Esophagus squamous epithelium (tissue), 4 donors: Measurements from ENCODE around the gene EDEM2.

Source experiments
- CTCF ChIP-seq, 6 experiments: fragments of 450-650 bp in 4 of 6; fragments of 200-600 bp in 2 of 6; sonication (generic) in 2 of 6; IDR thresholded peaks; one replicate each; pipeline ENCODE4 v1.5.1; 2016 to 2019; ENCODE audit warnings: antibody characterized with exemption in 6 of 6, mild to moderate bottlenecking in 4 of 6, moderate library complexity in 4 of 6
- POLR2A ChIP-seq, 4 donors: fragments of 450-650 bp; IDR thresholded peaks; one replicate each; pipeline ENCODE4 v1.6.1; 2017; ENCODE audit warnings: antibody characterized with exemption in 4 of 4, mild to moderate bottlenecking in 4 of 4, moderate library complexity in 3 of 4

GRCh38 chr20:35181731-35182130 lies 34.6 kb upstream of the EDEM2 start:
- no peak for TF ChIP-seq CTCF (IDR thresholded peaks at IDR 0.05)
- no peak for TF ChIP-seq POLR2A (IDR thresholded peaks at IDR 0.05)
